ENCODE measurements around the gene PPP2R3C.
"Not testable (repeated sequence)": the region's sequence is repeated elsewhere in the genome, so short reads cannot be mapped to it uniquely, and the experiment has no call there.

PPP2R3C gene

DNA sequence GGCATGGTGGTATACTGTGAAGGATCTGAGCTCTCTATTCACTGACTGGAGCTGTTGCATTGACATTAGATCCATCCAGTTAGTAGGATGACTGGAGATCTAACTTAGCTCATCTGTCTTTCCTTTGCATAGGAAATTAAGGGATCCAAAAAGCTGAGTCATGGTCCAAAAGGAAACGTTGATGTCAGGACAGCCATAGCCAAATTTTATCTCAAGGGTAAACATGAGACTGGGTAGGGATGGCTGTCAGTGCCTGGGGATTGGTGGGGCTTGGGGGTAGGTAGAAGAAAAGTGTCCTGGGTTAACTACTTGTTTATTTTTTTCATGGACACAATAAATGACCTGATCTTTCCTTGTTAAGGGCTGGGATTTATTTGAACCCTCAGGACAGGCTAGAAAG lies 71.1 kb downstream of the PPP2R3C start:
- DNase-seq = no peak

GRCh38 chr14:35047976-35048513 lies 73.7 kb downstream of the PPP2R3C start:
- no peak for DNase-seq

DNA sequence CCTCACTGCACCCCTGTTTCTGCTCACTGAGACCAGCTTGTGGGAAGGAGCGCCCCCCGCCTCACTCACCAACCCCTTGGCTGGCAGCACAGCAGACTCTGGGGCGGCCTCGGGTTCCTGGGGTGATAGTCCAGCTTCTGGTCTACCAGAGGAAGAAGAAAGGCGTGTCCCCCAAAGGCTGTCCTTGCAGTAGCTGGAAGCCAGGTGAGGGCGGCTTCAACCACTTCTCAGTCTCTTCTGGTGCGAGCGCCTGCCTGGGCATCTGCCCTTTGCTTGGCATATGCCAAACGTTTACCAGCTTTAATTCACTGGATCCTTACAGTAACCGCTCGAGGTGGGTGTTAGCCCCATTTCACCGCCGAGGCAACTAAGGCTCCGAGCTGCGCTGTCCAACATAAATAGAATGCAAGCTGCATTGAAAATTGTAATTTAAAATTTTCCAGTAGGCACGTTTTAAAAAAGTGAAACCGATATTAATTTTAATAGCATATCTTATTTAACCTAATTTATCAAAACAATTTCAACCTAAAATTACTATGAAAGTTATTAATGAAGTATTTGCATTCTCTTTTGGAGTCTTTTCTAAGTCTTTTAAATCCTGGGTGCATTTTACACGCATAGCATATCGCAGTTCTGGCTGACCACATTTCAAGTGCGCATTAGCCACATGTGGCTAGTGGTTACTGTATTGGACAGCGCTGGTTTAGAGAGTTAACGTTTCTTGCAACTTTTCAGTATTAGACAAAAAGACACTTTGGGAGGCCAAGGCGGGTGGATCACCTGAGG lies 74.8 kb downstream of the PPP2R3C start:
- no peak for DNase-seq

DNA sequence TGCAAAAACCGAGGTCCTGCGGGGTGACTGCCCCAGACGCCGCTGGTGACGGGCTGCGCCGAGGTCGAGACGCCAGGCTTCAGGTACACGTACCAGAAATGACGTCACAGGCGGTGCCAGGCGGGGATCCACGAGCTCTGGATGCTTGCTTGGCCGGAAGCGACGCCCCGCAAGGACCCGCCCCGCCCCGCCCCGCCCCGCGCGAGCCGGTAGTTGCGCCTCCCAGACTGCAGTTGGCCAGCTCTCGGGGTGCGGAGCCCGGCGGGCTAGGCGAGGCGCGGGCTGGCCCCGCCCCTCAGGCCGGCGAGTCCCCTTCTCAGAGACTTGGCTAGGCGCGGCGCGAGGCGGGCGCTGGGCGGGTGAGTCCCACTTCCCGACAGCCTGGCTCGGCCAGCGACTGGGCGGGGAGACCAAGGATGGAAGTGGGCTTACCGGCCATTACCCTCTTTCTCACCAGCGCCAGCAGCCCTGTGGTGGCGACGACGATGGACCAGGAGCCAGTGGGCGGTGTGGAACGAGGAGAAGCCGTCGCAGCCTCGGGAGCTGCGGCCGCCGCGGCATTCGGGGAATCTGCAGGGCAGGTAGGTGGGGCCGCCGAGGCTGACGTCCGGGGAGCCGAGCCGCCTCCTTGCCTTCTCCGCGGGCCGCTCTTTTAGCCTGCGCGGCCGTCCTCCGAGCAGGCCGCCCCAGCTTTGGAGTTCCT lies 75.6 kb downstream of the PPP2R3C start, which contains the start of gene FAM177A1:
TSS of gene FAM177A1 (plus strand) at position 225 of the 703 bp plus-strand sequence. CDS start at position 417, 192 bp downstream.
- DNase-seq = peak; percentile 94

DNA sequence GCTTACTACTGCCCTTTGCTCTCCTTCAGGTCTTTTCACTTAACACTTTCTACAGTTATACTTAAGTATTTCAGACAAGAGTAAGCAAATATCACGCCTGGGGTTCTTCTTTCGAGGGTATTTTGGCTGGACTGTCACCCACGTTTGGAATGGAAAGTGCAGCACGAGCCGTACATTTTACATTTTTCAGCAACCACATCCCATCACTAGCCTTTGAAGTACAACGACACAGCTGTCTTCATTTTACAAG lies 76.1 kb downstream of the PPP2R3C start:
- DNase-seq = no peak

GRCh38 chr14:35044939-35045797 lies 76.6 kb downstream of the PPP2R3C start:
- no peak for DNase-seq

GRCh38 chr14:35043046-35043445 lies 78.7 kb downstream of the PPP2R3C start:
- DNase-seq = no peak

GRCh38 chr14:35042632-35043031 lies 79.2 kb downstream of the PPP2R3C start:
- no peak for DNase-seq

DNA sequence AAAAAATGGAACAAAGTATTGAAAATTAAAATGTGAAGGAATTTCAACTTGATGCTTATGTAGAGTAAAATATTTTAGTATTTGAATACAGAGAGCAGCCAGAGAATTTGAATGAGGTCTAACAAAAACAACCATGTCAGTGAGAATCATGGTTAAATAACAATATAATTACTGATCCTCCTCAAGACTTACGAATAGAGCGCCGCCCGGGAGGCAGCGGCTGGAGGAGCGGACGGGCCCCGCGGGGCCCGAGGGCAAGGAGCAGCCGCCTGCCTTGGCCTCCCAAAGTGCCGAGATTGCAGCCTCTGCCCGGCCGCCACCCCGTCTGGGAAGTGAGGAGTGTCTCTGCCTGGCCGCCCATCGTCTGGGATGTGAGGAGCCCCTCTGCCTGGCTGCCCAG lies 83.5 kb downstream of the PPP2R3C start:
- not testable (repeated sequence) for DNase-seq
